ENCODE data around the gene LACTBL1. TPM values are rescaled to one million over a fixed set of nuclear protein-coding genes. Genes with fewer than 3 reads are reported as not detected.

Gene LACTBL1
- total RNA-seq, result not detected
- long read RNA-seq, result 0 reads

GRCh38 chr1:22972760-22973159, at the start of gene LACTBL1:
Gene LACTBL1, minus strand, starts transcription at chr1:22972866. Its CDS starts 550 bp downstream, at chr1:22972316.
- H3K27ac ChIP-seq (replicated peaks), result no peak within 1 kb of the TSS
- H3K4me3 ChIP-seq, result no peak within 1 kb of the TSS
- peaks cover 3% of the 10 kb centered on the region for H3K4me1 ChIP-seq
- DNase-seq, result no peak
- TF ChIP-seq CTCF (IDR thresholded peaks at IDR 0.05; ENCODE audit: borderline replicate concordance), result no peak
- peaks cover 84% of the 10 kb centered on the region for H3K27me3 ChIP-seq (ENCODE audit: low read depth)
- no peaks in the 10 kb centered on the region for H3K9me3 ChIP-seq (replicated peaks)
- intact Hi-C loops (cut with micrococcal nuclease), result no loop called here
- no peaks in the 10 kb centered on the region for H3K36me3 ChIP-seq

GRCh38 chr1:23021834-23022233, 49.2 kb upstream of the LACTBL1 start:
- Histone ChIP-seq H3K27me3 (ENCODE audit: low read depth) (no peaks in the 10 kb centered on the region), H3K4me3 (no peak overlapping the region), H3K4me1 (peaks cover 26% of the 10 kb centered on the region), H3K36me3 (no peaks in the 10 kb centered on the region), H3K9me3 (replicated peaks) (peaks cover 16% of the 10 kb centered on the region), H3K27ac (replicated peaks) (no peak overlapping the region)
- TF ChIP-seq CTCF (IDR thresholded peaks at IDR 0.05; ENCODE audit: borderline replicate concordance), result no peak
- intact Hi-C loops (cut with micrococcal nuclease), result no loop called here
- no peak for DNase-seq

GRCh38 chr1:23020706-23021405, 48.2 kb upstream of the LACTBL1 start:
- Histone ChIP-seq H3K9me3 (replicated peaks) (peaks cover 16% of the 10 kb centered on the region), H3K4me1 (peaks cover 26% of the 10 kb centered on the region), H3K27me3 (ENCODE audit: low read depth) (no peaks in the 10 kb centered on the region), H3K36me3 (no peaks in the 10 kb centered on the region), H3K4me3 (peak overlapping the region; percentile 99), H3K27ac (replicated peaks) (no peak overlapping the region)
- no peak for DNase-seq
- TF ChIP-seq CTCF (IDR thresholded peaks at IDR 0.05; ENCODE audit: borderline replicate concordance), result no peak
- intact Hi-C loops (cut with micrococcal nuclease), result no loop called here

- no peak for TF ChIP-seq CTCF (IDR thresholded peaks at IDR 0.05; ENCODE audit: borderline replicate concordance)
- peaks cover 16% of the 10 kb centered on the region for H3K9me3 ChIP-seq (replicated peaks)
- H3K27ac ChIP-seq (replicated peaks), result peak overlapping the region; percentile 90
- peak overlapping the region; percentile 99 for H3K4me3 ChIP-seq
- DNase-seq, result peak; percentile 15
- peaks cover 26% of the 10 kb centered on the region for H3K4me1 ChIP-seq
- H3K36me3 ChIP-seq, result no peaks in the 10 kb centered on the region
- no peaks in the 10 kb centered on the region for H3K27me3 ChIP-seq (ENCODE audit: low read depth)
- intact Hi-C loops (cut with micrococcal nuclease), result no loop called here
Measured at GRCh38 chr1:23019863-23020625, 47.4 kb upstream of the LACTBL1 start.

GRCh38 chr1:23019094-23019862, 46.6 kb upstream of the LACTBL1 start, which contains the start of gene KDM1A:
Gene KDM1A, plus strand, starts transcription at chr1:23019468. Its CDS starts 129 bp downstream, at chr1:23019597.
- Histone ChIP-seq H3K27me3 (ENCODE audit: low read depth) (no peaks in the 10 kb centered on the region), H3K27ac (replicated peaks) (peak within 1 kb of the TSS; percentile 90), H3K9me3 (replicated peaks) (peaks cover 16% of the 10 kb centered on the region), H3K4me3 (peak within 1 kb of the TSS; percentile 99), H3K4me1 (peaks cover 26% of the 10 kb centered on the region), H3K36me3 (no peaks in the 10 kb centered on the region)
- intact Hi-C loops (cut with micrococcal nuclease), result no loop called here
- DNase-seq, result peak; percentile 99
- TF ChIP-seq CTCF (IDR thresholded peaks at IDR 0.05; ENCODE audit: borderline replicate concordance), result no peak
